CD4-positive, alpha-beta T cell (primary cell): ENCODE data around the gene NMRAL1. TPM values are rescaled to one million over a fixed set of nuclear protein-coding genes. Genes with fewer than 3 reads are reported as not detected.

Experiments
- ATAC-seq: fragments of 200-7000 bp; cut with Tn5 transposase; one replicate; pipeline ENCODE4 v1.10.0; 2022; ENCODE audit warnings: mild to moderate bottlenecking; ENCODE audit not compliant: poor library complexity
- CTCF ChIA-PET: fragments of 350-600 bp; sonication (Branson Sonifier 250); formaldehyde crosslinking; loops from one replicate; lab custom pipeline; 2021; ENCODE audit warnings: antibody characterized with exemption, inconsistent platforms; lab: Charles Lee
- POLR2A ChIA-PET: fragments of 350-600 bp; sonication (Branson Sonifier 250); formaldehyde crosslinking; loops from one replicate; lab custom pipeline; 2021; ENCODE audit warnings: antibody characterized with exemption, inconsistent platforms; lab: Charles Lee
- DNase-seq, 14 experiments: peaks; one replicate each; pipeline ENCODE4 v3.0.0-alpha.2; 2013 to 2020; ENCODE audit warnings: mixed read lengths in 2 of 14
- H3K27ac ChIP-seq, 2 donors: one replicate each; pipeline versions ENCODE4 v1.5.1 to v1.7.0; 2013; ENCODE audit warnings: low read length in 2 of 2, low read depth in 1 of 2, mild to moderate bottlenecking in 1 of 2
- H3K27me3 ChIP-seq, 2 experiments: 1 replicate in 1 of 2; 2 replicates in 1 of 2; pipeline versions ENCODE4 v1.6.1 to v1.7.0; 2013; ENCODE audit warnings: low read length in 2 of 2, control low read depth in 1 of 2, mild to moderate bottlenecking in 1 of 2, moderate library complexity in 1 of 2; ENCODE audit not compliant: insufficient read depth in 2 of 2, control insufficient read depth in 1 of 2
- H3K36me3 ChIP-seq: one replicate; pipeline ENCODE4 v1.6.1; 2013; ENCODE audit warnings: low read length, control low read depth; ENCODE audit not compliant: insufficient read depth
- H3K4me1 ChIP-seq: one replicate; pipeline ENCODE4 v1.6.1; 2013; ENCODE audit warnings: low read length, control low read depth; ENCODE audit not compliant: insufficient read depth
- H3K4me3 ChIP-seq: one replicate; pipeline ENCODE4 v1.5.1; 2013; ENCODE audit warnings: mild to moderate bottlenecking, low read length, moderate library complexity
- H3K9me3 ChIP-seq, 2 experiments: 1 replicate in 1 of 2; 2 replicates in 1 of 2; pipeline versions ENCODE4 v1.6.1 to v1.7.0; 2013; ENCODE audit warnings: low read length in 2 of 2, mild to moderate bottlenecking in 2 of 2, control low read depth in 1 of 2, moderate library complexity in 1 of 2; ENCODE audit not compliant: control insufficient read depth in 1 of 2, insufficient read depth in 1 of 2
- H3K27ac Mint-ChIP-seq: one replicate; pipeline ENCODE4 v1.8.0; 2020; ENCODE audit warnings: mixed read lengths
- H3K27me3 Mint-ChIP-seq: one replicate; pipeline ENCODE4 v1.8.0; 2021; ENCODE audit warnings: mixed read lengths
- H3K36me3 Mint-ChIP-seq: one replicate; pipeline ENCODE4 v1.8.0; 2021; ENCODE audit warnings: low read depth, mixed read lengths
- H3K4me1 Mint-ChIP-seq: one replicate; pipeline ENCODE4 v1.8.0; 2021; ENCODE audit warnings: low read depth, mixed read lengths
- H3K4me3 Mint-ChIP-seq: one replicate; pipeline ENCODE4 v1.8.0; 2020; ENCODE audit warnings: mild to moderate bottlenecking, mixed read lengths
- H3K9me3 Mint-ChIP-seq: one replicate; pipeline ENCODE4 v1.8.0; 2020; ENCODE audit warnings: mixed read lengths
- intact Hi-C, 2 experiments: fragments of 100-400 bp; cut with DNase I in 1 of 2; cut with micrococcal nuclease in 1 of 2; formaldehyde crosslinking; loops; one replicate each; pipeline versions ENCODE4 v1.15.1 to v1.9.0; 2023 to 2025; cut with DNase I, micrococcal nuclease
- polyA plus RNA-seq, 2 donors: library from polyadenylated mRNA; unstranded; fragments of 120-200 nt; gene quantifications; one replicate each; pipeline ENCODE4 v1.2.1, GENCODE V29; 2013
- total RNA-seq, 174 experiments: library from RNA in 2 of 174; stranded (reverse) in 2 of 174; gene quantifications; one replicate each; pipeline ENCODE4 v1.2.3 and lab custom pipeline; 2021 to 2026
- TF ChIP-seq, protein P1 (sequence below): fragments of 200-600 bp; IDR thresholded peaks from one replicate; pipeline ENCODE4 v1.8.0; 2022; ENCODE audit warnings: antibody characterized with exemption, mild to moderate bottlenecking

Gene NMRAL1
- total RNA-seq, result 10 to 100 TPM; 28.6 to 29.5 TPM
- 32.1 TPM for polyA plus RNA-seq (2013, experiment 1 of 2)
- polyA plus RNA-seq (2013, experiment 2 of 2), result 36.2 TPM
- total RNA-seq (lab: John Stamatoyannopoulos, UW), result 7.8 to 51.2 (median 29.3) reads per million in 172 experiments

DNA sequence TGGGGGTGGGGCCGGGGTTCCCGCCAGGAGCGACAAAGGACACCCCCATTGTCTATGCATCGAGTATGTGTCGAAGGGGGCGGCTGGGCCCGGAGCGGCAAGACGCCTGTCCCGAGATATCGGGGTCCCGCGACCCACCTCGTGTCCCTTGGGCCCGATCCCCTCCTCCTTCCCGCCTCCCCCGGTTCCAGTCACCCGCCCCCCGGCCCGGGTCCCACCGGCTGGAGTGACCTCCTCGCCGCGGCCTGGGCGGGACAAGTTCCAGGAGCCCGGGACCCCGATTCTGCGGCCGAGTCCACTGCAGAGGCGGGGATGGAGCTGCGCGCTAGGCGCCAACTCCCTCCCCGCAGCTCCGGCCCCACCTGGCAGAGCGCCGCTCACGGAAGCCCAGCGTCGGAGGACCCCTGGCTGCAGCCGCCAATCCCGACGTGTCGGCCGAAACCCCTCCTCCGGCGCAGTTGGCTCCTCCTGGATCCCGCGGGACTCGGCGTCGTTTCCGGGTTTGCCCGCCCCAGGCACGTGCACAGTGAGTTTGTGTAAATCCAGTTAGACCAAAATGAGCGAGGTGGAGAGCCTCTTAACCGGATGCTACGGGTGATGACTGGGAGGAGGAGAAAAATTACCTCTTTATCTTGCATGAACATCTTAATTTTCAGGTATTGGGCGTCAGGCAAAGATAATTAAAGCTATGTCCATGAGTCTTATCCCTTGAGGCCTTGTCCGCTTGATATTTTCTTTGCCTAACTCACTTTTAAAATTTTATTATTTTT, at the start of gene NMRAL1:
TSS of gene NMRAL1 (minus strand) at position 434 of the 770 bp plus-strand sequence. CDS start 493 bp downstream, outside the sequence.
- ChIA-PET CTCF (interaction anchor here (0.9 to 1.5 kb wide), 3 partner anchors 15 to 74 kb away, joined by 3 to 5 read pairs (median 3); no protein-coding TSS in a partner anchor), POLR2A (interaction anchor here (1.0 to 5.8 kb wide), 7 partner anchors 9 to 64 kb away, joined by 3 to 140 read pairs (median 4); partner anchors contain the start of gene CDIP1)
- H3K9me3 ChIP-seq, result no peaks in the 10 kb centered on the region
- DNase-seq (peak; percentile 58 to 94 (median 80)), ATAC-seq (peak; percentile 46)
- peak within 1 kb of the TSS; percentile 72 to 88 for H3K27ac ChIP-seq
- Mint-ChIP-seq H3K4me3 (peak within 1 kb of the TSS; percentile 93), H3K27me3 (no peaks in the 10 kb centered on the region), H3K9me3 (no peaks in the 10 kb centered on the region), H3K4me1 (peaks cover 45% of the 10 kb centered on the region), H3K36me3 (peaks cover 21% of the 10 kb centered on the region), H3K27ac (peak within 1 kb of the TSS; percentile 88)
- H3K4me3 ChIP-seq, result peak within 1 kb of the TSS; percentile 64
- H3K27me3 ChIP-seq, result no peaks in the 10 kb centered on the region
- H3K36me3 ChIP-seq, result peaks cover 10% of the 10 kb centered on the region
- peaks cover 53% of the 10 kb centered on the region for H3K4me1 ChIP-seq
- TF ChIP-seq, protein P1, sequence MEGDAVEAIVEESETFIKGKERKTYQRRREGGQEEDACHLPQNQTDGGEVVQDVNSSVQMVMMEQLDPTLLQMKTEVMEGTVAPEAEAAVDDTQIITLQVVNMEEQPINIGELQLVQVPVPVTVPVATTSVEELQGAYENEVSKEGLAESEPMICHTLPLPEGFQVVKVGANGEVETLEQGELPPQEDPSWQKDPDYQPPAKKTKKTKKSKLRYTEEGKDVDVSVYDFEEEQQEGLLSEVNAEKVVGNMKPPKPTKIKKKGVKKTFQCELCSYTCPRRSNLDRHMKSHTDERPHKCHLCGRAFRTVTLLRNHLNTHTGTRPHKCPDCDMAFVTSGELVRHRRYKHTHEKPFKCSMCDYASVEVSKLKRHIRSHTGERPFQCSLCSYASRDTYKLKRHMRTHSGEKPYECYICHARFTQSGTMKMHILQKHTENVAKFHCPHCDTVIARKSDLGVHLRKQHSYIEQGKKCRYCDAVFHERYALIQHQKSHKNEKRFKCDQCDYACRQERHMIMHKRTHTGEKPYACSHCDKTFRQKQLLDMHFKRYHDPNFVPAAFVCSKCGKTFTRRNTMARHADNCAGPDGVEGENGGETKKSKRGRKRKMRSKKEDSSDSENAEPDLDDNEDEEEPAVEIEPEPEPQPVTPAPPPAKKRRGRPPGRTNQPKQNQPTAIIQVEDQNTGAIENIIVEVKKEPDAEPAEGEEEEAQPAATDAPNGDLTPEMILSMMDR, result no peak
- intact Hi-C loops, result no loop called here

DNA sequence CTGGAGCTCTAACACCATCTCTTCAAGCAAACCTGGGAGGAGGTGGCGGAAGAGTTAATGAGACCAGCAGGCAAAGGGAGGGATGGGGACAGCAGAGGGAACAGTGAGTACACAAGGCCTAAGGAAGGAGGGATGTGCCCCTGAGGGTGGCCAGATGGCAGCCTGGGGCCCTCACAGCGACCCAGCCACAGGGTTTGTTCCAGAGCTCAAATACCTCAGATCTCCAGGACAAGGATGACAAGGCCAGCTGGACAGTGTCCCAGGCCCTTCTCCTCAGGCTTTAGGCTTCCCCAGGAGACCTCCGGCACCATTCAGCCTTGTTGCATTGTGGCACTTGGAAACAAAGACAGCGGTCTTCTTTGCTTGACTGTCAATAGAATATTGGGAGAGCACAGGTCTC, 49.3 kb upstream of the NMRAL1 start:
- TF ChIP-seq, protein P1, result no peak
- no peak overlapping the region for H3K27ac ChIP-seq

DNA sequence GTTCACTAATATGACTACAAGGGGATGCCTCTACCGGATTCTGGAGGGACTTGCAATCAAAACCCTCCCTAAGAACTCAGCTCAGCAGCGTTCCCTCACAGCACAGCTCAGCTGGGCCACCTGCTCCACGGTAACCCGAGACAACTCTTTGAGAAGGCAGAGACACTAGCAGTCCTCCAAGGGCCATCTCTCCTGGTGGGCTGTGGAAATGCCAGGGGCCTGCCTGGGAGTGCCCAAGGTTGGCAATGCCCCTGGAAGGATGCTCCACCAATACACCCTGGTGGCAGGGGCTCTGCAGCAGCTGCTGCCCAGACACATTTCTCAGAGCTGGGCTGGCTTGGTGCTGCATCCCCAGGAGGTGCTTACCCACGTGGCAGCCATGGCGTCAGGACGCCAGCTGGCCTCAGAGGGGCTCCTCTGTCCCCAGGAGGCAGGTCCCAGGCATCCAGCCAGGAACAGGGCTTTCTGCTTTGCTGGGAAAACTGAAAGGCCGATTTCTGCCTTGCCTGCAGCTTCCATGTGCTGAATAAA, 47.7 kb upstream of the NMRAL1 start:
- Mint-ChIP-seq H3K9me3 (no peaks in the 10 kb centered on the region), H3K36me3 (peaks cover 5% of the 10 kb centered on the region), H3K27me3 (no peaks in the 10 kb centered on the region), H3K4me3 (no peak overlapping the region), H3K4me1 (peaks cover 16% of the 10 kb centered on the region), H3K27ac (no peak overlapping the region)
- peaks cover 25% of the 10 kb centered on the region for H3K36me3 ChIP-seq
- H3K27ac ChIP-seq, result no peak overlapping the region
- peaks cover 18% of the 10 kb centered on the region for H3K4me1 ChIP-seq
- DNase-seq (no peak), ATAC-seq (no peak)
- H3K4me3 ChIP-seq, result no peak overlapping the region
- ChIA-PET POLR2A (no interaction called here), CTCF (no interaction called here)
- intact Hi-C loops, result no loop called here
- peaks cover 0 to 4% of the 10 kb centered on the region in 2 experiments for H3K9me3 ChIP-seq
- TF ChIP-seq, protein P1, result no peak
- H3K27me3 ChIP-seq, result no peaks in the 10 kb centered on the region

More for the DNA sequence above, 49.3 kb upstream of the NMRAL1 start:
- H3K27me3 ChIP-seq, result no peaks in the 10 kb centered on the region
- peaks cover 25% of the 10 kb centered on the region for H3K36me3 ChIP-seq
- Mint-ChIP-seq H3K4me1 (peaks cover 26% of the 10 kb centered on the region), H3K27me3 (no peaks in the 10 kb centered on the region), H3K9me3 (no peaks in the 10 kb centered on the region), H3K27ac (no peak overlapping the region), H3K36me3 (peaks cover 5% of the 10 kb centered on the region), H3K4me3 (no peak overlapping the region)
- peaks cover 7% of the 10 kb centered on the region for H3K4me1 ChIP-seq
- CTCF ChIA-PET, result interaction anchor here (2.5 kb wide), 1 partner anchor 25 kb away, joined by 7 read pairs; no protein-coding TSS in a partner anchor
- peaks cover 0 to 4% of the 10 kb centered on the region in 2 experiments for H3K9me3 ChIP-seq
- intact Hi-C loops, result no loop called here
- no peak for DNase-seq
- no peak for ATAC-seq
- H3K4me3 ChIP-seq, result no peak overlapping the region
- POLR2A ChIA-PET, result interaction anchor here (1.0 kb wide), 1 partner anchor 15 kb away, joined by 3 read pairs; the partner anchor contains the start of gene CDIP1
